ENCODE measurements around the gene MRPL58. TPM values are rescaled to one million over a fixed set of nuclear protein-coding genes. Genes with fewer than 3 reads are reported as not detected.

The MRPL58 gene
- polyA plus RNA-seq, 3 donors: 18.9 to 52.6 (median 44.4) TPM

DNA sequence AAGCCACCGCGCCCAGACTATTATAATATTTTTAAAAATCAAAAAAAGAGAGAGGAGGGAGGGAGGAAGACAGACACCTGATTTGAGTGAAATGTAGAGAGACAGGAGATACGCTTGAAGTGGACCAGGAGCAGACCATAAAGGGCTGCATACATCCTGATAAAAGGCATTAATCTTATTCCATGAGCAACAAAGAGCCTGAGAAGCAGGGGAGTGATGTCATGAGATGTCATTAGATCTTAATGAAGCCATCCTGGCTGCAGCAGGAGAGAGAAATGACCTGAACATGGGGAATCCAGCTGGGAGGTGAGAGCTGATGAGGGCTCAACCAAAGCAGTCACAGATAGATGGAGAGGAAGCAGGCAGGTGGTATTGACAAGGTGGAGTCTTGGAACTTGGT, 34.7 kb upstream of the MRPL58 start:
- H3K9ac ChIP-seq (ENCODE audit: insufficient read depth, low read length, poor library complexity, severe bottlenecking): no peak overlapping the region
- no peak for DNase-seq
- H3K4me1 ChIP-seq (ENCODE audit: control insufficient read depth in 1 of 2, insufficient read depth in 2 of 2, low read length in 2 of 2): peaks cover 16 to 19% of the 10 kb centered on the region in 2 donors
- TF ChIP-seq, protein P1, sequence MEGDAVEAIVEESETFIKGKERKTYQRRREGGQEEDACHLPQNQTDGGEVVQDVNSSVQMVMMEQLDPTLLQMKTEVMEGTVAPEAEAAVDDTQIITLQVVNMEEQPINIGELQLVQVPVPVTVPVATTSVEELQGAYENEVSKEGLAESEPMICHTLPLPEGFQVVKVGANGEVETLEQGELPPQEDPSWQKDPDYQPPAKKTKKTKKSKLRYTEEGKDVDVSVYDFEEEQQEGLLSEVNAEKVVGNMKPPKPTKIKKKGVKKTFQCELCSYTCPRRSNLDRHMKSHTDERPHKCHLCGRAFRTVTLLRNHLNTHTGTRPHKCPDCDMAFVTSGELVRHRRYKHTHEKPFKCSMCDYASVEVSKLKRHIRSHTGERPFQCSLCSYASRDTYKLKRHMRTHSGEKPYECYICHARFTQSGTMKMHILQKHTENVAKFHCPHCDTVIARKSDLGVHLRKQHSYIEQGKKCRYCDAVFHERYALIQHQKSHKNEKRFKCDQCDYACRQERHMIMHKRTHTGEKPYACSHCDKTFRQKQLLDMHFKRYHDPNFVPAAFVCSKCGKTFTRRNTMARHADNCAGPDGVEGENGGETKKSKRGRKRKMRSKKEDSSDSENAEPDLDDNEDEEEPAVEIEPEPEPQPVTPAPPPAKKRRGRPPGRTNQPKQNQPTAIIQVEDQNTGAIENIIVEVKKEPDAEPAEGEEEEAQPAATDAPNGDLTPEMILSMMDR (IDR thresholded peaks at IDR 0.05): no peak
- no peak overlapping the region for H2AFZ ChIP-seq (ENCODE audit: insufficient read depth, low read depth, low read length, poor library complexity, severe bottlenecking)
- H3K4me3 Mint-ChIP-seq: no peak overlapping the region
- H3K27me3 ChIP-seq (ENCODE audit: control insufficient read depth in 2 of 2, insufficient read depth in 2 of 2, low read length in 2 of 2): peaks cover 24 to 51% of the 10 kb centered on the region in 2 donors
- peak overlapping the region in 1 of 7 donors; percentile 45 for H3K27ac Mint-ChIP-seq
- peaks cover 0 to 7% of the 10 kb centered on the region in 2 donors for H3K36me3 Mint-ChIP-seq
- no peaks in the 10 kb centered on the region for H4K20me1 ChIP-seq (ENCODE audit: insufficient read depth, low read length)
- H3K79me2 ChIP-seq (ENCODE audit: insufficient read depth, low read length): no peaks in the 10 kb centered on the region
- H3K9me3 Mint-ChIP-seq: peaks cover 0 to 21% (median 4%) of the 10 kb centered on the region in 7 donors
- H3K4me3 ChIP-seq (replicated peaks in 1 of 3; ENCODE audit: low read depth in 2 of 3, low read length in 3 of 3): no peak overlapping the region
- H3K27me3 Mint-ChIP-seq (ENCODE audit: low read depth in 3 of 3): peaks cover 61 to 83% (median 75%) of the 10 kb centered on the region in 3 donors
- intact Hi-C loops (cut with micrococcal nuclease): no loop called here
- no peaks in the 10 kb centered on the region for H3K9me3 ChIP-seq (replicated peaks in 1 of 2; ENCODE audit: control insufficient read depth in 1 of 2, insufficient read depth in 1 of 2, low read length in 2 of 2)
- no peak overlapping the region for H3K4me2 ChIP-seq (replicated peaks; ENCODE audit: extremely low read depth, low read length, poor library complexity, severe bottlenecking)
- H3K4me1 Mint-ChIP-seq: peaks cover 20% of the 10 kb centered on the region
- no peak overlapping the region for H3K27ac ChIP-seq (ENCODE audit: low read depth in 1 of 2, low read length in 2 of 2)
- no peaks in the 10 kb centered on the region for H3K36me3 ChIP-seq (replicated peaks in 1 of 2; ENCODE audit: control insufficient read depth in 1 of 2, insufficient read depth in 2 of 2, low read length in 2 of 2)
- WGBS (ENCODE audit: insufficient coverage): no CpG with 5 or more reads among the region's 3 CpGs

GRCh38 chr17:74978240-74978639, 34.2 kb upstream of the MRPL58 start:
- H4K20me1 ChIP-seq (ENCODE audit: insufficient read depth, low read length): no peaks in the 10 kb centered on the region
- Mint-ChIP-seq H3K4me3 (peak overlapping the region in 1 of 2 donors; percentile 18), H3K9me3 (peaks cover 0 to 17% (median 3%) of the 10 kb centered on the region in 7 donors), H3K4me1 (peaks cover 16% of the 10 kb centered on the region), H3K27ac (no peak overlapping the region), H3K36me3 (peaks cover 0 to 3% of the 10 kb centered on the region in 2 donors), H3K27me3 (ENCODE audit: low read depth in 3 of 3) (peaks cover 61 to 83% (median 75%) of the 10 kb centered on the region in 3 donors)
- H3K9me3 ChIP-seq (replicated peaks in 1 of 2; ENCODE audit: control insufficient read depth in 1 of 2, insufficient read depth in 1 of 2, low read length in 2 of 2): no peaks in the 10 kb centered on the region
- no peak overlapping the region for H3K9ac ChIP-seq (ENCODE audit: insufficient read depth, low read length, poor library complexity, severe bottlenecking)
- DNase-seq: no peak
- peaks cover 13 to 17% of the 10 kb centered on the region in 2 donors for H3K4me1 ChIP-seq (ENCODE audit: control insufficient read depth in 1 of 2, insufficient read depth in 2 of 2, low read length in 2 of 2)
- no peak overlapping the region for H3K4me3 ChIP-seq (replicated peaks in 1 of 3; ENCODE audit: low read depth in 2 of 3, low read length in 3 of 3)
- TF ChIP-seq, protein P1 (IDR thresholded peaks at IDR 0.05): no peak
- no peak overlapping the region for H3K4me2 ChIP-seq (replicated peaks; ENCODE audit: extremely low read depth, low read length, poor library complexity, severe bottlenecking)
- H3K27me3 ChIP-seq (ENCODE audit: control insufficient read depth in 2 of 2, insufficient read depth in 2 of 2, low read length in 2 of 2): peaks cover 20 to 51% of the 10 kb centered on the region in 2 donors
- no CpG with 5 or more reads among the region's 3 CpGs for whole genome bisulfite sequencing (ENCODE audit: insufficient coverage)
- no peaks in the 10 kb centered on the region for H3K36me3 ChIP-seq (replicated peaks in 1 of 2; ENCODE audit: control insufficient read depth in 1 of 2, insufficient read depth in 2 of 2, low read length in 2 of 2)
- H3K79me2 ChIP-seq (ENCODE audit: insufficient read depth, low read length): no peaks in the 10 kb centered on the region
- intact Hi-C loops (cut with micrococcal nuclease): no loop called here
- no peak overlapping the region for H3K27ac ChIP-seq (ENCODE audit: low read depth in 1 of 2, low read length in 2 of 2)
- H2AFZ ChIP-seq (ENCODE audit: insufficient read depth, low read depth, low read length, poor library complexity, severe bottlenecking): no peak overlapping the region
